OCI-LY7 (cell line): ENCODE data around the gene PTPN9. TPM values are rescaled to one million over a fixed set of nuclear protein-coding genes. Genes with fewer than 3 reads are reported as not detected.

Experiments
- BruUV-seq: library from RNA; stranded (reverse); fragments of 400-500 nt; replicated peaks from 2 replicates; lab custom pipeline; 2021; lab: Mats Ljungman, UMichigan
- CTCF ChIA-PET: fragments of 300-600 bp; sonication (Branson Sonifier 250); formaldehyde crosslinking; loops from one replicate; lab custom pipeline; 2022; ENCODE audit warnings: antibody characterized with exemption; ENCODE audit not compliant: unreplicated experiment; lab: Charles Lee
- POLR2A ChIA-PET: fragments of 300-600 bp; sonication (Branson Sonifier 250); formaldehyde crosslinking; loops from one replicate; lab custom pipeline; 2022; ENCODE audit warnings: antibody characterized with exemption; lab: Charles Lee
- DNase-seq: peaks from one replicate; pipeline ENCODE4 v3.0.0-alpha.2; 2015; ENCODE audit warnings: low spot score
- H2AFZ ChIP-seq: fragments of 200-600 bp; sonication (generic), shearing (Covaris generic); 2 replicates; pipeline ENCODE4 v1.6.1; 2014; ENCODE audit warnings: mild to moderate bottlenecking, antibody characterized with exemption, low read length, moderate library complexity
- H3K27ac ChIP-seq: fragments of 200-600 bp; sonication (generic); 2 replicates; pipeline ENCODE4 v1.5.1; 2014; ENCODE audit warnings: mixed run types, low read depth, mild to moderate bottlenecking, moderate library complexity, low read length, inconsistent platforms; ENCODE audit not compliant: poor library complexity, severe bottlenecking
- H3K36me3 ChIP-seq: fragments of 200-600 bp; sonication (generic); 2 replicates; pipeline ENCODE4 v1.6.1; 2014; ENCODE audit warnings: mild to moderate bottlenecking, antibody characterized with exemption, low read length, moderate library complexity, mixed read lengths; ENCODE audit not compliant: insufficient read depth
- H3K4me1 ChIP-seq: fragments of 200-600 bp; sonication (generic); 2 replicates; pipeline ENCODE4 v1.5.1; 2014; ENCODE audit warnings: mild to moderate bottlenecking, low read length; ENCODE audit not compliant: insufficient read depth, poor library complexity, severe bottlenecking
- H3K4me2 ChIP-seq: fragments of 200-600 bp; sonication (generic); 2 replicates; pipeline ENCODE4 v1.6.1; 2014; ENCODE audit warnings: mild to moderate bottlenecking, low read length
- H3K4me3 ChIP-seq: fragments of 200-600 bp; sonication (generic); 2 replicates; pipeline ENCODE4 v1.5.1; 2014; ENCODE audit warnings: mild to moderate bottlenecking, low read depth, low read length; ENCODE audit not compliant: poor library complexity, severe bottlenecking
- H3K79me2 ChIP-seq: fragments of 200-600 bp; sonication (generic); 2 replicates; pipeline ENCODE4 v1.6.1; 2016; ENCODE audit warnings: low read depth, mild to moderate bottlenecking, low read length, moderate library complexity, mixed read lengths; ENCODE audit not compliant: insufficient read depth
- H3K9me2 ChIP-seq: fragments of 200-600 bp; sonication (generic); 2 replicates; pipeline ENCODE4 v1.6.1; 2016; ENCODE audit warnings: mild to moderate bottlenecking, low read length, mixed read lengths; ENCODE audit not compliant: insufficient read depth
- H3K9me3 ChIP-seq: fragments of 200-600 bp; sonication (generic); 2 replicates; pipeline ENCODE4 v1.6.1; 2014; ENCODE audit warnings: mild to moderate bottlenecking, mixed run types, low read length, mixed read lengths
- H4K20me1 ChIP-seq: fragments of 200-600 bp; sonication (generic); 2 replicates; pipeline ENCODE4 v1.6.1; 2014; ENCODE audit warnings: mild to moderate bottlenecking, antibody characterized with exemption, low read length, moderate library complexity, mixed read lengths; ENCODE audit not compliant: insufficient read depth
- EZH2phosphoT487 ChIP-seq: fragments of 200-600 bp; sonication (generic); IDR thresholded peaks from 2 replicates; pipeline ENCODE4 v1.6.1; 2018; ENCODE audit warnings: low read depth, borderline replicate concordance, mild to moderate bottlenecking, mixed run types, antibody characterized with exemption, low read length, moderate library complexity, mixed read lengths
- intact Hi-C: fragments of 100-400 bp; cut with micrococcal nuclease; formaldehyde crosslinking; loops from one replicate; pipeline ENCODE4 v1.10.0; 2022; ENCODE audit not compliant: unreplicated experiment
- total RNA-seq, 2 experiments: library from RNA; depleted of rRNA in 1 of 2; stranded (reverse); fragments of >200 nt in 1 of 2; shearing (Covaris generic) in 1 of 2; gene quantifications; 2 replicates each; pipeline ENCODE4 v1.2.3, GENCODE V29; 2014 to 2022
- TF ChIP-seq, protein P1 (sequence below): fragments of 200-600 bp; sonication (generic); conservative IDR thresholded peaks from 2 replicates; pipeline ENCODE4 v1.5.1; 2014; ENCODE audit warnings: mild to moderate bottlenecking, antibody characterized with exemption, low read length, moderate library complexity, mixed read lengths

Gene PTPN9
- total RNA-seq, 2 experiments from 2014 or later = 16.5 to 38.5 TPM

DNA sequence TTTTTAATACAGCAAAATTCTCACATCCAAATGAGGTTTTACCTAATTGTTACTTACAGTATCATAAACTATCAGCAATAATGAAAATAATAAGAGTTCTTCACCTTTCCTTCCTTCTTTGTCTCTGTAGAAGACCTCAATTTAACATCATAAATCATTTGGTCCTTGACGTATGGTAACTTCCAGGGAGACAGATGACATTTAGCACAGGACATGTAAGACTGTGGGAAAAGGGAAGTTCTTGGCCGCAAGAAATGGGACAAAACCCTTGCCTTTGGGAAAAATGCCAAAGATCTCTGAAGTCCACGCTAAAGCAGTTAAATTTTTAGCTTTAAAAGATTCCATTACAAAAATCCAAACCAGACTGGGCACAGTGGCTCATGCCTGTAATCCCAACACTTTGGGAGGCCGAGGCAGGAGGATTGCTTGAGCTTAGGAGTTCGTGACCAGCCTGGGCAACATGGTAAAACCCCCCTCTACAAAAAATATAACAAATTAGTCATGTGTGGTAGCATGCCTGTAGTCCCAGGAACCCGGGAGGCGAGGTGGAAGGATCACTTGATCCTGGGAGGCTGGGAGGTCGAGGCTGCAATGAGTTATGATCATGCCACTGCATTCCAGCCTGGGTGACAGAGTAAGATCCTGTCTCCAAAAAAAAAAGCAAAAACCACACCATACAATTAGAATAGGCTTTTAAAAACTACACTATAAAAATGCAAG is 8.8 kb downstream of the PTPN9 start:
- Histone ChIP-seq H3K9me2 (no peaks in the 10 kb centered on the region), H4K20me1 (no peaks in the 10 kb centered on the region), H3K4me2 (no peak overlapping the region), H3K4me1 (no peaks in the 10 kb centered on the region), H3K4me3 (no peak overlapping the region), H3K79me2 (peaks cover 58% of the 10 kb centered on the region; the same call in 1 of the 2 replicates), H2AFZ (no peak overlapping the region), H3K36me3 (peaks cover 26% of the 10 kb centered on the region), H3K9me3 (no peaks in the 10 kb centered on the region), H3K27ac (no peak overlapping the region)
- DNase-seq = no peak
- no TSS peak for BruUV-seq
- POLR2A ChIA-PET = interaction anchor here (0.6 kb wide), 1 partner anchor 41 kb away, joined by 3 read pairs; no protein-coding TSS in a partner anchor
- intact Hi-C loops = no loop called here
- CTCF ChIA-PET = no interaction called here
- TF ChIP-seq, protein P1, sequence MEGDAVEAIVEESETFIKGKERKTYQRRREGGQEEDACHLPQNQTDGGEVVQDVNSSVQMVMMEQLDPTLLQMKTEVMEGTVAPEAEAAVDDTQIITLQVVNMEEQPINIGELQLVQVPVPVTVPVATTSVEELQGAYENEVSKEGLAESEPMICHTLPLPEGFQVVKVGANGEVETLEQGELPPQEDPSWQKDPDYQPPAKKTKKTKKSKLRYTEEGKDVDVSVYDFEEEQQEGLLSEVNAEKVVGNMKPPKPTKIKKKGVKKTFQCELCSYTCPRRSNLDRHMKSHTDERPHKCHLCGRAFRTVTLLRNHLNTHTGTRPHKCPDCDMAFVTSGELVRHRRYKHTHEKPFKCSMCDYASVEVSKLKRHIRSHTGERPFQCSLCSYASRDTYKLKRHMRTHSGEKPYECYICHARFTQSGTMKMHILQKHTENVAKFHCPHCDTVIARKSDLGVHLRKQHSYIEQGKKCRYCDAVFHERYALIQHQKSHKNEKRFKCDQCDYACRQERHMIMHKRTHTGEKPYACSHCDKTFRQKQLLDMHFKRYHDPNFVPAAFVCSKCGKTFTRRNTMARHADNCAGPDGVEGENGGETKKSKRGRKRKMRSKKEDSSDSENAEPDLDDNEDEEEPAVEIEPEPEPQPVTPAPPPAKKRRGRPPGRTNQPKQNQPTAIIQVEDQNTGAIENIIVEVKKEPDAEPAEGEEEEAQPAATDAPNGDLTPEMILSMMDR = no peak
- no peak for TF ChIP-seq EZH2phosphoT487

DNA sequence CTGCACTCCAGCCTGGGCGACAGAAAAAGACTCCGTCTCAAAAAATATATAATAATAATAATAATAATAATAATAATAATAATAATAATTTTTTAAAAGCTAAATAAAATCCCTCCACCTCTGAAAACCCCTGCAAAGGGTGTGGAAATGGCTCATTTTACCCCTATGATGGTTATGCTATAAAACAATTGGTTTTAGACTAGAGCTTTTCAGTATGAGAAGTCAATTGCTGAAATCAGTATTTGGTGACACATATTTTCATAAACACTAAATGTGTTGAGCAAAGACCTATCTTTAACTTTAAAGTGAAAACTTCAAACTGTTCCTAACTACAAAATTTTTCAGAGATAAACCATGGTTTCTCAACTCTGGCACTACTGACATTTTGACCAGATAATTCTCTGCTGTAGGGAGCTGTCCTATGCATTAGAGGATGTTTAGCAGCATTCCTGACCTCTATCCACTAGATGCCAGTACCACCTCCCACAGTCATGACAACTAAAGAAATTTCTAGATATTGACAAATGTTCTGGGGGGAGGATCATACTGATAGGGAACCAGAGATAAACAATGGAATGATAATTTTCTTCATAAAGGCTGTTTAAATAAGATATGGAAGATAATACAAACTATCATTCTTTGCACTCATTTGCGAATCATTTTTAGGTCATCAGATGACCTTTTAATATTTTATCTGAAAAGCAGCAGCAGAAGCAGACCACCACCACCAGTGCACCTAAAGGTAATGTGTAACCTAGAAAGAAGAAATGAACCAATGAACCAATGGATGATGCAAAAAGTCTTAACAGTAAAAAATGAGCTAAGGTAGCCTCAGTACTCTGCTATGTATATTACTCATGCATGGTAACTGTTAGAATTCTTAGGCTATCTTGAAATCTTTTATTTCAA is 13.8 kb downstream of the PTPN9 start:
- H3K36me3 ChIP-seq = peaks cover 12% of the 10 kb centered on the region
- no peak overlapping the region for H3K4me3 ChIP-seq
- H4K20me1 ChIP-seq = no peaks in the 10 kb centered on the region
- H3K27ac ChIP-seq = no peak overlapping the region
- no peaks in the 10 kb centered on the region for H3K4me1 ChIP-seq
- intact Hi-C loops = no loop called here
- no peaks in the 10 kb centered on the region for H3K9me2 ChIP-seq
- no peak overlapping the region for H2AFZ ChIP-seq
- H3K79me2 ChIP-seq = peaks cover 29% of the 10 kb centered on the region; the same call in 1 of the 2 replicates
- DNase-seq = no peak
- no peak overlapping the region for H3K4me2 ChIP-seq
- ChIA-PET POLR2A (no interaction called here), CTCF (no interaction called here)
- BruUV-seq = TSS peak; percentile 19
- TF ChIP-seq EZH2phosphoT487 = no peak
- TF ChIP-seq, protein P1 = no peak
- H3K9me3 ChIP-seq = no peaks in the 10 kb centered on the region
